Body of pancreas (tissue), 4 donors: ENCODE results near the gene VNN1.

Experiments used
- CTCF ChIP-seq, 7 experiments: fragments of 450-650 bp in 4 of 7; fragments of 200-600 bp in 3 of 7; sonication (generic) in 3 of 7; IDR thresholded peaks; one replicate each; pipeline ENCODE4 v1.5.1; 2016 to 2019; ENCODE audit warnings: antibody characterized with exemption in 7 of 7
- POLR2A ChIP-seq, 3 donors: fragments of 450-650 bp; IDR thresholded peaks; one replicate each; pipeline ENCODE4 v1.6.1; 2016; ENCODE audit warnings: antibody characterized with exemption in 3 of 3, mild to moderate bottlenecking in 2 of 3

DNA sequence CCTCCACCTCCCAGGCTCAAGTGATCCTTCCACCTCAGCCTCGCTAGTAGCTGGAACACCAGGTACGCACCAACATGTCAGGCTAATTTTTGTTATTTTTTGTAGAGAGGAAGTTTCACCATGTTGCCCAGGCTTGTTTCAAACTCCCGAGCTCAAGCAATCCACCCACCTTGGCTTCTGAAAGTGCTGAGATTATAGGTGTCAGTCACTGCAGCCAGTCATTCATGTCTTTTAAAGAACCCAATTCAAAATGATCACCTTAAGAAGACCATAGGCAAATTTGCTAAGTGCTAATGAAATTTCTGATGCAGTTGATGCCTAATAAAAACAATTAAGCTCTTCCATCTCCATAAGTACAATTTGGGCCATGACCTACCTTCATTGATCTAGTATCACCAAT lies 46.4 kb upstream of the VNN1 start:
- TF ChIP-seq POLR2A (IDR thresholded peaks at IDR 0.05) (no peak), CTCF (IDR thresholded peaks at IDR 0.05) (no peak)
